SKM-1 (cell line): ENCODE measurements around the gene MFSD12.

Experiments
- DNase-seq: peaks from one replicate; lab custom pipeline; 2025; ENCODE audit not compliant: unreplicated experiment; lab: John Stamatoyannopoulos, UW

Gene MFSD12

GRCh38 chr19:3524904-3525451, 32.4 kb downstream of the MFSD12 start:
- no peak for DNase-seq

DNA sequence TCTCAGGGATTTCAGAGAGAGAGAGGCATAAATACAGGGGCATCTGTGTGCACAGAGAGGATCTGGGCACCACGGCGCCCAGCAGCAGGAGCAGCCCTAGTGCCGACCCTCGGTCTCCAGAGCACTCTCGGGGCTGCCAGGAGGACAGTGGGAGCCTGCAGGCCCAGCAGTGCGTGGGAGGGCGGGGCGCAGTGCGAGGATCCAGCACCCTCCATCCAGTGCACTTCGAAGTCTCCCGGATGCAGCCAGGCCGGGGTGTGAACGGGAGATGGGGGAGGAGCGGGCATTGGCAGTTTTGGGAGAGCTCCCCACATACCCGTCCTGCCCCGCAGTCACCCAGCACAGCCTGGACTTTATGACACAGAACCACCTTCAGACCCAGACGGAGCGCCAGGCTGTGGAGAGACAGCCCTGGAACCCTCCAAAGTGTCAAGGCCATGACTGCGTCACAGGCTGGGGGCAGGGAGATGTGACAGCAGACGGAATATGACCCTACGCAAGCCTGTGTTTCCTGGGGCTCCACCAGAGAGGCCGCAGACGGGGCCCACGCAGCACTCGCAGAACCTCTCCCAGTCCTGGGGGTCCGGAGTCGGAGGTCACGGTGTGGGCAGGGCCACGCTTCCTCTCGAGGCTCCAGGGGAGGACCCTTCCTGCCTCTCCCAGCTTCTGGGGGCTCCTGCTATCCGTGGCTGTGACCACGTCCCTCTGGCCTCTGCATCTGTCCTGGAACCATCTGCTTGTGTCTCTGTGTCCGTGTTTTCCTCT, 33.1 kb downstream of the MFSD12 start:
- DNase-seq, result no peak

DNA sequence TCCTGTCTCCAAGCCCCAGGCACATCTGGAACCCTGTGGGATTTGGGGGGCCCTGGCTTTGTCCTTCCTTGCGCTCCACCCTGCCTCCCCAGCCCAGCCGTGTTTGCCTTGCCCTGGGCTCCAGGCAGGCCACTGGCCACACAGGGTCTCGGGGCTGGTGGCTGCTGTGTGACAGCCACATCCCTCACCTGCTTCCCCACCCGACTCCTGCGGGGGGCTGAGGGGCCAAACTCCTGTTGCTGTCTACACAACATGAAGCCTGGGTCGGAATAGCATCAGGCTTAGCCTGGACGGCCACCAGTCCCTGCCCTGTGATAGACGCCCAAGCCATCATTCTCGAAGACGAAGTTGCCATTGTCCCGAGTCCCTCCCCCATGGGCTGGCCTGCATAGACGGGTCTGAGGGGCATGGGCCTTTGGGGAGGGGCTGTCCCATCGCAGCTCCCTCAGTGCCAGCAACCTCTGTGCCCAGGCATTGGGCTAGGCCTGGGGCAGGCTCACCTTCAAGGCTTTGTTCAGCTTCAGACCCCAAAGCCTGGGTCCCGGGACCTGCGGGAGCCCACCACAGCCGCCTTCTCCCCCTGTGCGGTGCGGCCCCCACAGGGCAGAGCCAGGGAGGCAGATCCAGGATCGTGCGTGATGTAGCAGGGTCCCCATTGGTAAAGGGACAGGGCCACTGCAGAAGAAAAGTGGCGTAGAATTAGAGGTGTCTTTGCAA, 33.9 kb downstream of the MFSD12 start:
- DNase-seq, result no peak

GRCh38 chr19:3522421-3523360, 34.7 kb downstream of the MFSD12 start:
- DNase-seq, result no peak

GRCh38 chr19:3521104-3521445, 36.3 kb downstream of the MFSD12 start:
- no peak for DNase-seq

DNA sequence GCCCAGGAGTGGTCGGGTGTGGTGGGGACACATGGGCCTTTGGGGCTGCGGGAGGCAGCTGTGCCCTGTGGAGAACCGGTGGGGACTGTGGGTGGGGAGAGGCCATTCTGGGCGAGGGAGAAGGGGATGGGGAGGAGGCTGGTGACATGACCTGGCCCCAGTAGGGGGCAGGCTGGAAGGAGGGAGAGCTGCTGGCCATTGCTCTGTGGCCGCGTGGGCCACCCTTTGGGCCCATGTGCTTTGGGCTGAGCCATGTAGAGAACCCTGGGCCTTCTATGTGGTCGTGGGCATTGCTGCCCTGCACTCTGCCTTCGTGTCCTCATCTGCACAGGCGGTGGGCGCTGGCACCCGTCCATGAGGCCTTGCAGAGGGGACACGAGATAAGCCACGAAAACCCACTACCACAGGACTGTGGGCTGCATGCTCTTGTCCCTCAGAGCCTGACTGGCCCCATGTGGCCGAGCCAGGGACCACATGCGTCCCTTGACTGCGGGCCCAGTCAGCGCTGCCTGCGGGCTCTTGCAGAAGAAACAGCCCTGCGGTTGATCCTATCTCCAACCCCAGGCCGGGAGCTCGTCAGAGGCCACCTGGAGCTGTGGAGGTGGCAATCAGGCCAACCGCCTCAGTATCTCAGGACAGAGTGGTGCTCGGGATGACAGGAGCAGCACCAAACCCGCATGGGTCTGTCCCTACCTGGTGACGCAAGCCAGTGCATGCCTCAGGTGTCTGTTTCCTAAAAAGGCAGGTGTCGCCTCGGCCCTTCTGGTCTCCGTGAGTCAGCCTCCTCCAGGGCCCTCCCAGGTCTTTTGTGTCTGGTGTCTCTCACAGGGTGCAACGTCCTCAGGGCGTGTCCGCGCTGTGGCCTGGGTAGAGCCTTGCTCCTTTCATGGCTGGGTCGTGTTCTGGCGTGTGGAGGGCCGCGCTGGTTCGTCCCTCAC, 37.0 kb downstream of the MFSD12 start:
- no peak for DNase-seq

GRCh38 chr19:3519126-3519525, 38.3 kb downstream of the MFSD12 start:
- DNase-seq, result no peak

DNA sequence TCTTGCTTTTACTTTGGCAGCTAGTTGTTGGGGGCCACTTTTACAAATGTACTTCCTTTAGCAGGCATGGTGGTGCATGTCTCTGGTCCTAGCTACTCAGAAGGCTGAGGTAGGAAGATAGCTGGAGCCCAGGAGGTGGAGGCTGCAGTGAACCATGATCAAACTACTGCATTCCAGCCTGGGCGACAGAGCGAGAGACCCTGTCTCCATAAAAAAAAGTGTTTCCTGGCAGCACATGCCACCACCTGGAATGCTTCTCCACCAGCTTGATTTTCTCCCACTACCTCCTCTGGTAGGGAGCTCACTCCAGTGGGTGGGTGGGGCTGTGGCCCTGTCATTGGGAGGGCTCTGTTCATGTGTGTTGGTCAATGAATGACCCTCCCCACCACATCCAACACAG, 38.7 kb downstream of the MFSD12 start:
- no peak for DNase-seq

DNA sequence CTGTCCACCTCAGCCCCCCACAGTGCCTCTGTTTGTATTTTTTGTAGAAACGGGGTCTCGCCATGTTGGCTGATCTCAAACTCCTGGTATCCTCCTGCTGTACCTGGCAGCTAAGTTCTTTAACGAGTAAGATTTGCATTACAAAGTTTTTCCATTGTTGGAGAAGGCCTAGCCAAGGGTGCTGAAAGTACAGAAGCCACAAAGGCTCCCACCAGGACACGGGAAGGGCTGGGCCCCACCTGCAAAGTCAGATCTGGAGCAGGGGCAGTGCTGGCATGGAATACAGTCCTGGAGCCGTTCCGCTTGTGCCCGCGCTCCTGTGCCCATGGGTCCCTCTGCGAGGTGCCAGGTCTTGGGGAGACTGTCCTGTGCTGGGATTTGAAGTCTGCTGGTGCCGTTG, 39.1 kb downstream of the MFSD12 start:
- DNase-seq, result no peak

GRCh38 chr19:3517638-3518037, 39.7 kb downstream of the MFSD12 start:
- no peak for DNase-seq

GRCh38 chr19:3516675-3517207, 40.6 kb downstream of the MFSD12 start:
- DNase-seq, result no peak

GRCh38 chr19:3515891-3516422, 41.4 kb downstream of the MFSD12 start:
- no peak for DNase-seq

DNA sequence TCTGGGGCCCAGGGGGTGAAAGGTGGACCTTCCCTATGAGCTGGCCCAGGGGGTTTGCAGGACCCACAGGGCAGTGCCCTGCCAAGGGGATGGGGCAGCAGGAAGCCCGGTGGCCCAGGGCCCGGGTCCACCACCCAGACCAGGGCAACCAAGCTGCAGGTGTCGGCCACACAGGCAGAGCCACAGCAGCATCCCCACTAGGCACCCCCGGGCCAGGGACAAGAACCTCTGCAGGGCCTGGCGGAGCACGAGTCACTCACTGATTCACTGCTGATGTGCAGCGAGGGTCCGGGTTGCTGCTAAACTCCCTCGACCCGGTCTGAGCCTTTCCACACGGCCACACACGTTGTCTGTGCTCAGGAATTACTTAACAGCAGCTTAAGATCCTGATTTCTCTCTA, 42.5 kb downstream of the MFSD12 start:
- no peak for DNase-seq

DNA sequence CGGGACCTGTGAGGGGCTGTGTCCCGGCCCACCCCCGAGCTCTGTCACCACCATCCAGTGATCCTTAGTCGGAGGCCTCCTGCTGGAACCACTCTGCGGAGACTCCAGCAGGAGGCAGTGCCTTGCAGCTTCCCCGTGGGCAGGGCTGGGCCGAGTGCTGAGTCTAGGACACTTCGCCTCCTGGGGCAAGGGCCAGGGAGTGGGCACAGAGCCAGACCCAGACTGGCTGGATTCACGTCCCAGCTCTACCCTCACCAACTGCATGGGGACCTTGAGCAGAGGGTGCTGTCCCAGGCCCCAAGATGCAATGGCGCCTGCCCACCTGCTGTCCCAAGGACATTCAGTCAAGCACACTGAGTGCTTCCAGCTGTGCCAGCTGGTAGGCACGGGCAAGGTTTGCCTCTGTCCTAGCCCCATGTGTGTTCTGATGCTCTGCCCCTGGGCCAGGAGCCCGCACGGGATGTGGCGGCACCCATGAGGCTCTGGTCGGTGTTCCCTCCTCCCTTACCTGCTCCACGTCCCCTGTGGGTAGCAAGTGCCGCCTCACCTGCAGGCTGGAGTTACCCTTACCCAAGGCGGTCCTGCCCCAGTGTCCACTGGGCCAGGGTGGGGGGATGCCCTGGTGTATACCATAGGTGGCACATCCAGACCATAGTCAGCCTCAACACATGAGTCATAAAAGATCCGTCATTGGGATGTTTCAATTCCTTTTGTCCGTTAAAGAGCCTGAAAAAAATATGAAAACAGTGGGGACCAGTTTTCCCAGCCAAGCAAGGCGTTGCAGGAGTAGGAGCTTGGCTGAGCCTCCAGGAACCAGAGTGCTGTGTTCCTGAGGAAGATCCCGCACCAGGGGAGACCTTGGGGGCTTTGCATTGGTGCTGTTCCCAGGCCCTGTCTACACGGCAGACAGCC, 43.9 kb downstream of the MFSD12 start:
- DNase-seq, result no peak

GRCh38 chr19:3512562-3513228, 44.7 kb downstream of the MFSD12 start:
- no peak for DNase-seq

- DNase-seq, result no peak
Measured at GRCh38 chr19:3511506-3512251, 45.7 kb downstream of the MFSD12 start.

DNA sequence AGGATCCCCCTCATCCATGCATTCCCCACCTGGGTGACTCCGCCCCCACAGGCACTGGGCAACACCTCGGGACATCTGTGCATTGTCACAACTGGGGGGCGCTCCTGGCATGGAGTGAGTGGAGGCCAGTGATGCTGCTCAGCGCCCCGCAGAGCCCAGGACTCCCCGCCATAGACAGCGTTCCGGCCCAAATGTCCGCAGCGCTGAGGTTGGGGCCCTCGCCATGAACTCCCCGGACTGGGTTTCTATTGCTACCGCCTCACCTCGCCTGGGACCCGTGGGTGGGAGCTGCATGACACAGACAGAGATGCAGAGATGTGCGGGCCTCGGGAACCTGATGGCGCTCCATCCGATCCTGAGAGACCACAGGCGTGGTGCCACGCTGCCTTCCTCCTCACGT, 46.7 kb downstream of the MFSD12 start:
- DNase-seq, result no peak
